Sigmoid colon (tissue), 7 donors: ENCODE measurements around the gene NFKB1. TPM values are rescaled to one million over a fixed set of nuclear protein-coding genes. Genes with fewer than 3 reads are reported as not detected.

Source experiments
- DNase-seq: peaks from one replicate; pipeline ENCODE4 v3.0.0-alpha.2; 2019
- H3K27ac ChIP-seq, 4 donors: fragments of 200-600 bp; sonication (generic); one replicate each; pipeline ENCODE4 v1.5.1; 2016 to 2019; ENCODE audit warnings: mild to moderate bottlenecking in 1 of 4
- H3K27me3 ChIP-seq, 3 donors: fragments of 200-600 bp; sonication (generic); one replicate each; pipeline ENCODE4 v1.5.1; 2019; ENCODE audit warnings: mild to moderate bottlenecking in 1 of 3
- H3K36me3 ChIP-seq, 4 donors: fragments of 200-600 bp; sonication (generic); one replicate each; pipeline ENCODE4 v1.5.1; 2016 to 2019
- H3K4me1 ChIP-seq, 4 donors: fragments of 200-600 bp; sonication (generic); one replicate each; pipeline ENCODE4 v1.5.1; 2017 to 2019
- H3K4me3 ChIP-seq, 4 donors: fragments of 200-600 bp; sonication (generic); one replicate each; pipeline ENCODE4 v1.5.1; 2017 to 2019; ENCODE audit warnings: mild to moderate bottlenecking in 2 of 4, moderate library complexity in 1 of 4
- H3K9me3 ChIP-seq, 4 donors: fragments of 200-600 bp in 3 of 4; sonication (generic) in 3 of 4; one replicate each; pipeline versions ENCODE4 v1.5.1 to v1.6.1; 2013 to 2019
- EP300 ChIP-seq, 4 donors: sonication (generic); formaldehyde crosslinking; IDR thresholded peaks; one replicate each; pipeline ENCODE4 v1.6.1; 2017; ENCODE audit warnings: antibody characterized with exemption in 4 of 4
- POLR2A ChIP-seq, 2 donors: fragments of 450-650 bp; IDR thresholded peaks; one replicate each; pipeline ENCODE4 v1.6.1; 2016; ENCODE audit warnings: antibody characterized with exemption in 2 of 2, mild to moderate bottlenecking in 2 of 2, moderate library complexity in 2 of 2
- POLR2AphosphoS5 ChIP-seq, 4 donors: sonication (generic); formaldehyde crosslinking; IDR thresholded peaks; one replicate each; pipeline ENCODE4 v1.6.1; 2017; ENCODE audit warnings: antibody characterized with exemption in 4 of 4
- WGBS, 2 donors: extraction: QIAGEN DNeasy Blood & Tissue Kit; methylation state at CpG; one replicate each; pipeline ENCODE4 v1.1.7; 2013; 5-methylcytosine and 5-hydroxymethylcytosine counted together
- intact Hi-C: fragments of 100-400 bp; cut with DNase I; formaldehyde crosslinking; loops from one replicate; pipeline ENCODE4 v1.15.1; 2023
- polyA plus RNA-seq, 3 donors: library from polyadenylated mRNA; stranded (reverse); fragments of 200-250 nt; gene quantifications; one replicate each; pipeline ENCODE4 v1.2.3, GENCODE V29; 2013
- total RNA-seq, 4 donors: library from RNA; depleted of rRNA; stranded (reverse); fragments of >200 nt; gene quantifications; one replicate each; pipeline ENCODE4 v1.1.0, GENCODE V29; 2016
- TF ChIP-seq, protein P1 (sequence below), 4 experiments: fragments of 450-650 bp in 3 of 4; fragments of 200-600 bp in 1 of 4; IDR thresholded peaks; one replicate each; pipeline ENCODE4 v1.5.1; 2016 to 2019; ENCODE audit warnings: antibody characterized with exemption in 4 of 4, mild to moderate bottlenecking in 3 of 4, moderate library complexity in 2 of 4
- donor health status: healthy with polysubstance abuse.
- donor health status: Bipolar disorder and iron deficiency.
- donor health status: healthy.

Gene NFKB1
- total and polyA plus RNA-seq, 7 donors: 19.2 to 29.8 (median 27.0) TPM

DNA sequence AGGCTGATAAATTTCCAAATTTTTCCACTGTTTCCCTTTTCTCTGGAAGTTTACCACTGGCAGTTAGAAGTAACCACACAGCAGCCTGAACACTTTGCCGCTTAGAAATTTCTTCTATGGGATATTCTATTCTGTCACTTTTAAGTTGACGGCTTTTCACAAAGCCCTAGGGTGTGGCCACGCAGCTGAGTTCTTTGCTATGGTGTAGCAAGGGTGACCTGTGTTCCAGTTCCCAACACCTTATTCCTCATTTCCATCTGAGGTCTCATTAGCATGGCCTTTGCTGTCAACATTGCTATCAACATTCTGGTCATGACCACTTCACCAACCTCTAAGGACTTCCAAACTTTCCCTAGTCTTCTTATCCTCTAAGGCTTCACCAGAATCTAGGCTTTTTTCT, 45.4 kb upstream of the NFKB1 start:
- Histone ChIP-seq H3K27me3 (no peaks in the 10 kb centered on the region), H3K36me3 (no peaks in the 10 kb centered on the region), H3K4me3 (no peak overlapping the region), H3K4me1 (no peaks in the 10 kb centered on the region), H3K27ac (no peak overlapping the region), H3K9me3 (peaks cover 0 to 4% (median 0%) of the 10 kb centered on the region in 4 donors)
- 21 to 57% methylated on average over 3 of the region's 3 CpGs for WGBS, 2 donors
- intact Hi-C loops: no loop called here
- TF ChIP-seq EP300 (IDR thresholded peaks at IDR 0.05) (no peak), POLR2AphosphoS5 (IDR thresholded peaks at IDR 0.05) (no peak), POLR2A (IDR thresholded peaks at IDR 0.05) (no peak)
- TF ChIP-seq, protein P1, sequence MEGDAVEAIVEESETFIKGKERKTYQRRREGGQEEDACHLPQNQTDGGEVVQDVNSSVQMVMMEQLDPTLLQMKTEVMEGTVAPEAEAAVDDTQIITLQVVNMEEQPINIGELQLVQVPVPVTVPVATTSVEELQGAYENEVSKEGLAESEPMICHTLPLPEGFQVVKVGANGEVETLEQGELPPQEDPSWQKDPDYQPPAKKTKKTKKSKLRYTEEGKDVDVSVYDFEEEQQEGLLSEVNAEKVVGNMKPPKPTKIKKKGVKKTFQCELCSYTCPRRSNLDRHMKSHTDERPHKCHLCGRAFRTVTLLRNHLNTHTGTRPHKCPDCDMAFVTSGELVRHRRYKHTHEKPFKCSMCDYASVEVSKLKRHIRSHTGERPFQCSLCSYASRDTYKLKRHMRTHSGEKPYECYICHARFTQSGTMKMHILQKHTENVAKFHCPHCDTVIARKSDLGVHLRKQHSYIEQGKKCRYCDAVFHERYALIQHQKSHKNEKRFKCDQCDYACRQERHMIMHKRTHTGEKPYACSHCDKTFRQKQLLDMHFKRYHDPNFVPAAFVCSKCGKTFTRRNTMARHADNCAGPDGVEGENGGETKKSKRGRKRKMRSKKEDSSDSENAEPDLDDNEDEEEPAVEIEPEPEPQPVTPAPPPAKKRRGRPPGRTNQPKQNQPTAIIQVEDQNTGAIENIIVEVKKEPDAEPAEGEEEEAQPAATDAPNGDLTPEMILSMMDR (IDR thresholded peaks at IDR 0.05): no peak
- DNase-seq: no peak

DNA sequence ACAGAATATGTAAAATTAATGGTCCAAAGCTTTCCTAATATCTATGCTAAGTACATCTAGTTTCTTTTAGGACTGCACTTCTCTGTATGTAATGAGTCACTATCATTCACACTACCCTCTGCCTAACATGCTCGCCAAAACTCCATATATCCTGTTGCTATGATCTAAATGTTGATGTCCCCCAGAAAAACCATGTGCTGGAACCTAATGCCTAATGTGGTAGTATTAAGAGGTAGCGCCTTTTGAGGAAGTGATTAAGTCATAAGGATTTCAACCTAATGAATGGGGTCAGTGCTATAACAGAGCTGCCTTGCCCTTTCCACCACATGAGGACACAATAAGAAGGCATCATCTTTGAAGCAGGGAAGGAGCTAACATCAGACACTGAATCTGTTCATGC, 34.9 kb upstream of the NFKB1 start:
- Histone ChIP-seq H3K27ac (no peak overlapping the region), H3K36me3 (no peaks in the 10 kb centered on the region), H3K9me3 (no peaks in the 10 kb centered on the region), H3K4me1 (no peaks in the 10 kb centered on the region), H3K27me3 (no peaks in the 10 kb centered on the region), H3K4me3 (no peak overlapping the region)
- no peak for DNase-seq
- intact Hi-C loops: no loop called here
- TF ChIP-seq, protein P1 (IDR thresholded peaks at IDR 0.05): no peak
- TF ChIP-seq POLR2A (IDR thresholded peaks at IDR 0.05) (no peak), POLR2AphosphoS5 (IDR thresholded peaks at IDR 0.05) (no peak), EP300 (IDR thresholded peaks at IDR 0.05) (no peak)
- 90 to 94% methylated on average over 2 of the region's 2 CpGs for WGBS, 2 donors

DNA sequence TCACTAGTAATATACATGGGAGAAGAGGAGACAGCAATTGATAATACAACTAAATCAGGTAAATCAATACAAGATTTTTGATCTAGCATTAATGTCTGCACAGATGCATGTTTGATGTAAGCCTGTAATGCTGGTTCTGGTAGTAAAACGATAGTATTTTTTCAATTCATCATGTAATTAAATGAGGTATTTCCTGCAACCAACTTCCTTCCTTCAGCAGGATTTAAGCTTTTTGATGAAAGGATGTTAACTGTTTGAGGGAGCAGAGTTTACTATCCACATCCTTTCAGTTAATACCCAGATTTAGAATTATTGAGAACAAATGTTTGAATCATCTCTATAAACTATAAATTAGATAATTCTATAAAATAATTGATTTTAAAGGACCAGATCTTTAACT, 31.4 kb upstream of the NFKB1 start:
- Histone ChIP-seq H3K9me3 (no peaks in the 10 kb centered on the region), H3K4me1 (no peaks in the 10 kb centered on the region), H3K36me3 (no peaks in the 10 kb centered on the region), H3K4me3 (no peak overlapping the region), H3K27me3 (no peaks in the 10 kb centered on the region), H3K27ac (no peak overlapping the region)
- intact Hi-C loops: no loop called here
- 2 to 8% methylated on average over 1 of the region's 1 CpG for WGBS, 2 donors
- TF ChIP-seq EP300 (IDR thresholded peaks at IDR 0.05) (no peak), POLR2AphosphoS5 (IDR thresholded peaks at IDR 0.05) (no peak), POLR2A (IDR thresholded peaks at IDR 0.05) (no peak)
- TF ChIP-seq, protein P1 (IDR thresholded peaks at IDR 0.05): no peak
- DNase-seq: no peak

DNA sequence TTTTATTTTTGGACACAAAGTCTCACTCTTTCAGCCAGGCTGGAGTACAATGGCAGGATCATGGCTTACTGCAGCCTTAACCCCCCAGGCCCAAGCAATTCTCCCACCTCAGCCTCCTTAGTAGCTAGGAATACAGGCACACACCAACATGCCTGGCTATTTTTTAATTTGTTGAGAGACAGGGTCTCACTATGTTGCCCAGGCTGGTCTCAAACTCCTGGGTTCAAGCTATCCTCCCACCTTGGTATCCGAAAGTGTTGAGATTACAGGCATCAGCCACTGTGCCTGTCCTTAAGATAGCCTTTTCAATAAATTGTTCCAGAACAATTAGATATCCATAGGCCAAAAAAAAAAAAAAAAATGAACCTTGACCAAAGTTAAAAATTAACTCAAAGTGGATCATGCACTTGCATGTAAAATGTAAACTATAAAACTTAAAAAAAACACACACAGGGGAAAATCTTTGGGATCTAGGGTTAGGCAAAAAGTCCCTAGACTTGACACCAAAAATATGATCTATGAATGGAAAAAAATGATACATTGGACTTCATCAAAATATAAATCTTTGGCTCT, 28.6 kb upstream of the NFKB1 start:
- H3K9me3 ChIP-seq: peaks cover 0 to 2% (median 0%) of the 10 kb centered on the region in 4 donors
- TF ChIP-seq, protein P1 (IDR thresholded peaks at IDR 0.05): no peak
- TF ChIP-seq POLR2AphosphoS5 (IDR thresholded peaks at IDR 0.05): no peak
- no peak for TF ChIP-seq EP300 (IDR thresholded peaks at IDR 0.05)
- TF ChIP-seq POLR2A (IDR thresholded peaks at IDR 0.05): no peak
- intact Hi-C loops: no loop called here
- 16 to 69% methylated on average over 1 of the region's 1 CpG for WGBS, 2 donors
- H3K4me3 ChIP-seq: no peak overlapping the region
- DNase-seq: no peak
- no peaks in the 10 kb centered on the region for H3K36me3 ChIP-seq
- H3K27ac ChIP-seq: no peak overlapping the region
- no peaks in the 10 kb centered on the region for H3K27me3 ChIP-seq
- no peaks in the 10 kb centered on the region for H3K4me1 ChIP-seq

DNA sequence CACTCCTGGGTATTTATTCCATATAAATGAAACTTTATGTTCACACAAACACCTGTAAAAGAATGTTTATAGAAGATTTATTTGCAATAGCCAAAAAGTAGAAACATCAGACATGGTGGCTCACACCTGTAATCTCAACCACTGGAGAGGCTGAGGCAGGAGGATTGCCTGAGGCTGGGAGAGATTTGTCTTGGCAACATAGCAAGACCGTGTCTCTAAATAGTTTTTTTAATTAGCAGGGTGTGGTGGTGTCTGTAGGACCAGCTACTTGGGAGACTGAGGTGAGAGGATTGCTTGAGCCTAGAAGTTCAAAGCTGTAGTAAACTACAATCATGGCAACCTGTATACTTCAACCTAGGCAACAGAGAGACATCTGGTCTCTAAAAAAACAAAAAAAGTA, 27.7 kb upstream of the NFKB1 start:
- TF ChIP-seq, protein P1 (IDR thresholded peaks at IDR 0.05): no peak
- TF ChIP-seq POLR2A (IDR thresholded peaks at IDR 0.05) (no peak), EP300 (IDR thresholded peaks at IDR 0.05) (no peak), POLR2AphosphoS5 (IDR thresholded peaks at IDR 0.05) (no peak)
- peaks cover 0 to 2% (median 0%) of the 10 kb centered on the region in 4 donors for H3K9me3 ChIP-seq
- 20 to 64% methylated on average over 1 of the region's 1 CpG for WGBS, 2 donors

More for the DNA sequence above, 27.7 kb upstream of the NFKB1 start:
- DNase-seq: no peak
- no peaks in the 10 kb centered on the region for H3K4me1 ChIP-seq
- no peak overlapping the region for H3K4me3 ChIP-seq
- H3K27ac ChIP-seq: no peak overlapping the region
- intact Hi-C loops: no loop called here
- no peaks in the 10 kb centered on the region for H3K36me3 ChIP-seq
- H3K27me3 ChIP-seq: no peaks in the 10 kb centered on the region
